Esophagus squamous epithelium (tissue), 5 donors: ENCODE data around the gene POMP. TPM values are rescaled to one million over a fixed set of nuclear protein-coding genes. Genes with fewer than 3 reads are reported as not detected.
"Not testable (repeated sequence)": the region's sequence is repeated elsewhere in the genome, so short reads cannot be mapped to it uniquely, and the experiment has no call there.

Experiments
- DNase-seq: peaks from one replicate; lab custom pipeline; 2025; lab: John Stamatoyannopoulos, UW
- H3K27ac ChIP-seq, 4 donors: fragments of 200-600 bp; sonication (generic); one replicate each; pipeline ENCODE4 v1.5.1; 2016 to 2019; ENCODE audit warnings: mild to moderate bottlenecking in 1 of 4
- H3K27me3 ChIP-seq, 4 donors: fragments of 200-600 bp; sonication (generic); 1 replicate in 3 of 4; 2 replicates in 1 of 4; pipeline versions ENCODE4 v1.5.1 to v1.6.0; 2017 to 2021; ENCODE audit warnings: antibody characterized with exemption in 1 of 4
- H3K36me3 ChIP-seq, 3 donors: fragments of 200-600 bp; sonication (generic); one replicate each; pipeline ENCODE4 v1.5.1; 2016 to 2019
- H3K4me1 ChIP-seq, 3 donors: fragments of 200-600 bp; sonication (generic); one replicate each; pipeline ENCODE4 v1.5.1; 2017 to 2019
- H3K4me3 ChIP-seq, 4 donors: fragments of 200-600 bp; sonication (generic); 1 replicate in 3 of 4; 2 replicates in 1 of 4; pipeline ENCODE4 v1.5.1; 2016 to 2019; ENCODE audit warnings: mild to moderate bottlenecking in 2 of 4, moderate library complexity in 1 of 4
- H3K9me3 ChIP-seq, 3 donors: fragments of 200-600 bp; sonication (generic); one replicate each; pipeline ENCODE4 v1.5.1; 2016 to 2019
- CTCF ChIP-seq, 6 experiments: fragments of 450-650 bp in 4 of 6; fragments of 200-600 bp in 2 of 6; sonication (generic) in 2 of 6; IDR thresholded peaks; one replicate each; pipeline ENCODE4 v1.5.1; 2016 to 2019; ENCODE audit warnings: antibody characterized with exemption in 6 of 6, mild to moderate bottlenecking in 4 of 6, moderate library complexity in 4 of 6
- POLR2A ChIP-seq, 4 donors: fragments of 450-650 bp; IDR thresholded peaks; one replicate each; pipeline ENCODE4 v1.6.1; 2017; ENCODE audit warnings: antibody characterized with exemption in 4 of 4, mild to moderate bottlenecking in 4 of 4, moderate library complexity in 3 of 4
- WGBS, 2 donors: methylation state at CpG; one replicate each; pipeline ENCODE4 v1.1.5; 2018; 5-methylcytosine and 5-hydroxymethylcytosine counted together
- intact Hi-C: fragments of 100-400 bp; cut with DNase I; formaldehyde crosslinking; loops from one replicate; pipeline ENCODE4 v1.15.0; 2022
- total RNA-seq, 4 donors: library from RNA; depleted of rRNA; stranded (reverse); fragments of >200 nt; gene quantifications; one replicate each; pipeline ENCODE4 v1.1.0, GENCODE V29; 2016
- donor health status: DM: yes; HTN: yes; CAD: no.

POMP gene
- total RNA-seq, 4 donors from 2014 or later: 42.8 to 79.4 (median 65.3) TPM

GRCh38 chr13:28680541-28680940, 21.6 kb downstream of the POMP start:
- no peaks in the 10 kb centered on the region for H3K4me1 ChIP-seq
- H3K27ac ChIP-seq: no peak overlapping the region
- WGBS, 2 donors: 60 to 91% methylated on average over 2 of the region's 2 CpGs
- no peaks in the 10 kb centered on the region for H3K9me3 ChIP-seq
- TF ChIP-seq CTCF (IDR thresholded peaks at IDR 0.05): no peak
- no peak for TF ChIP-seq POLR2A (IDR thresholded peaks at IDR 0.05)
- H3K4me3 ChIP-seq: no peak overlapping the region
- H3K36me3 ChIP-seq: peaks cover 1 to 48% (median 11%) of the 10 kb centered on the region in 3 donors
- no peaks in the 10 kb centered on the region for H3K27me3 ChIP-seq
- intact Hi-C loops: no loop called here
- DNase-seq: no peak

GRCh38 chr13:28683169-28683568, 24.2 kb downstream of the POMP start:
- H3K9me3 ChIP-seq, DNase-seq, H3K27me3 ChIP-seq, H3K27ac ChIP-seq, H3K4me3 ChIP-seq, intact Hi-C loops, H3K4me1 ChIP-seq: not testable (repeated sequence)
- WGBS, 2 donors: 81 to 95% methylated on average over 7 to 8 of the region's 8 CpGs
- H3K36me3 ChIP-seq: peaks cover 0 to 22% (median under 1%) of the 10 kb centered on the region in 3 donors

GRCh38 chr13:28684257-28684656, 25.3 kb downstream of the POMP start:
- no peak overlapping the region for H3K4me3 ChIP-seq
- no peaks in the 10 kb centered on the region for H3K4me1 ChIP-seq
- intact Hi-C loops: no loop called here
- TF ChIP-seq POLR2A (IDR thresholded peaks at IDR 0.05) (no peak), CTCF (IDR thresholded peaks at IDR 0.05) (no peak)
- H3K36me3 ChIP-seq: peaks cover 0 to 11% (median 0%) of the 10 kb centered on the region in 3 donors
- DNase-seq: no peak
- H3K9me3 ChIP-seq: peaks cover 0 to 6% (median 0%) of the 10 kb centered on the region in 3 donors
- H3K27me3 ChIP-seq: no peaks in the 10 kb centered on the region
- 50% methylated on average over 2 of the region's 7 CpGs; no CpG with 5 or more reads in 1 of the 2 donors for WGBS, 2 donors
- H3K27ac ChIP-seq: no peak overlapping the region

DNA sequence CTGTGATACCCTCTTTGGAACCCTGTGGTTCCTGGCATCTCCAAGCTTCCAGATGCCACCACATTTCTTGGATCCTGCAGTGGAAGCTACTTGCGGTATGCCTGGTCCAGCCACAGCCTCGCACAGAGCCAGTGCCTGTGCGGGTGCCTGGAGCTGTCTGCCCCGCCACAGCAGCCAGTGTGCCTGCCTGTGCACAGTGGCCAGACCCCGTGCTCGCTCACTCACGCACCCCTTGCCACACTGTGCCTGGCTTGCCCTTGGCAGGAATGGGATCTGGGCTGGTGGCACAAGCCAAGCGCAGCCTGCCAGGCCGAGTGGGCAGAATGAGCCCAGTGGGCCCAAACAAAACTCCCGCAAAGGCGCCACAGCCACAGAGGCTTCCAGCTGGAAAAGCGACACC, 26.2 kb downstream of the POMP start:
- Histone ChIP-seq H3K4me3 (no peak overlapping the region), H3K36me3 (peaks cover 0 to 3% (median 0%) of the 10 kb centered on the region in 3 donors), H3K27me3 (no peaks in the 10 kb centered on the region), H3K9me3 (peaks cover 0 to 6% (median 0%) of the 10 kb centered on the region in 3 donors), H3K27ac (no peak overlapping the region), H3K4me1 (no peaks in the 10 kb centered on the region)
- TF ChIP-seq POLR2A (IDR thresholded peaks at IDR 0.05) (no peak), CTCF (IDR thresholded peaks at IDR 0.05) (no peak)
- WGBS, 2 donors: 89 to 97% methylated on average over 3 to 5 of the region's 12 CpGs
- DNase-seq: no peak
- intact Hi-C loops: no loop called here

- H3K9me3 ChIP-seq: peaks cover 0 to 6% (median 0%) of the 10 kb centered on the region in 3 donors
- TF ChIP-seq CTCF (IDR thresholded peaks at IDR 0.05) (no peak), POLR2A (IDR thresholded peaks at IDR 0.05) (no peak)
- H3K4me1 ChIP-seq: no peaks in the 10 kb centered on the region
- H3K4me3 ChIP-seq: no peak overlapping the region
- 68 to 73% methylated on average over 3 of the region's 3 CpGs for WGBS, 2 donors
- H3K27ac ChIP-seq: no peak overlapping the region
- no peaks in the 10 kb centered on the region for H3K27me3 ChIP-seq
- intact Hi-C loops: no loop called here
- DNase-seq: no peak
- no peaks in the 10 kb centered on the region for H3K36me3 ChIP-seq
These were observed 27.0 kb downstream of the POMP start for GRCh38 chr13:28685892-28686291.

GRCh38 chr13:28693605-28694491, 34.9 kb downstream of the POMP start:
- intact Hi-C loops, H3K9me3 ChIP-seq, H3K4me3 ChIP-seq, H3K4me1 ChIP-seq, H3K27me3 ChIP-seq, H3K27ac ChIP-seq, H3K36me3 ChIP-seq, DNase-seq: not testable (repeated sequence)
- WGBS, 2 donors: 30 to 54% methylated on average over 3 to 4 of the region's 11 CpGs
